Glutamatergic neuron (in vitro differentiated cells): Measurements from ENCODE around the gene AKNAD1. TPM values are rescaled to one million over a fixed set of nuclear protein-coding genes. Genes with fewer than 3 reads are reported as not detected.
A peak's percentile ranks its signal among the peaks of the same experiment; 100 is the strongest.

Experiments
- DNase-seq: peaks from one replicate; pipeline ENCODE4 v3.0.0; 2022
- H3K27ac Mint-ChIP-seq: one replicate; pipeline ENCODE4 v1.8.0; 2020; ENCODE audit warnings: mild to moderate bottlenecking, mixed read lengths, inconsistent platforms; ENCODE audit not compliant: unreplicated experiment
- H3K27me3 Mint-ChIP-seq: one replicate; pipeline ENCODE4 v1.8.0; 2020; ENCODE audit warnings: mild to moderate bottlenecking, moderate library complexity, mixed read lengths, inconsistent platforms; ENCODE audit not compliant: unreplicated experiment
- H3K36me3 Mint-ChIP-seq: one replicate; pipeline ENCODE4 v1.8.0; 2020; ENCODE audit warnings: mild to moderate bottlenecking, mixed read lengths, inconsistent platforms; ENCODE audit not compliant: unreplicated experiment
- H3K4me1 Mint-ChIP-seq: one replicate; pipeline ENCODE4 v1.8.0; 2020; ENCODE audit warnings: mild to moderate bottlenecking, low read depth, mixed read lengths, inconsistent platforms; ENCODE audit not compliant: unreplicated experiment
- H3K4me3 Mint-ChIP-seq: one replicate; pipeline ENCODE4 v1.8.0; 2020; ENCODE audit warnings: mild to moderate bottlenecking, mixed read lengths, inconsistent platforms; ENCODE audit not compliant: unreplicated experiment
- H3K9me3 Mint-ChIP-seq: one replicate; pipeline ENCODE4 v1.8.0; 2020; ENCODE audit warnings: mild to moderate bottlenecking, moderate library complexity, mixed read lengths, inconsistent platforms; ENCODE audit not compliant: unreplicated experiment
- total RNA-seq: library from RNA; stranded (reverse); fragmentation: NEBNext Ultra II Directional; extraction: Animal tissue kit (Norgen Biotek cat#: 25700); gene quantifications from one replicate; pipeline ENCODE4 v1.2.1, GENCODE V29; 2021; ENCODE audit not compliant: unreplicated experiment
- TF ChIP-seq, protein P1 (sequence below): fragments of 200-600 bp; sonication (generic); IDR thresholded peaks from one replicate; pipeline ENCODE4 v1.5.0; 2021; ENCODE audit not compliant: partially characterized antibody, unreplicated experiment

AKNAD1 gene
- total RNA-seq, 1 donor from 2014 or later: not detected

DNA sequence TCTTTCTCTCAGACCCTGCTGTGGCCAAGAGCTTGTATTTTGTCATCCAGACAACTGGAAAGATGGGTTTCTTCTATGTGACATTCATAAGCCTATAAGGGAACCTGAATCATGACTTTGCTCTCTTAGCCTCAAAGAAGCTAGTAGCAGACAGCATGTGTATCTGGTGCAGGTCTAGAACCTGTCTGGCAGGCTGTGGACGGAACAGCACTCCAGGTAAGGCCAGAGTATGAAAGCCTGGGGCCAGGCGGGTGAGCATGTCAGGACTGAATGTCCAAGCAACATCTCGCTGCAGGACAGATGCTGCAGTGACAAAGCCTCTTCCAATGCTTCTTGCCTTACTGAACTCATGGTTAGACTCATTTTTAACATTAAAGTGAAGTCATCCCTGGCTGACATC is 32.8 kb downstream of the AKNAD1 start:
- Mint-ChIP-seq H3K27ac (no peak overlapping the region), H3K4me3 (no peak overlapping the region), H3K4me1 (peaks cover 4% of the 10 kb centered on the region), H3K36me3 (no peaks in the 10 kb centered on the region), H3K9me3 (peaks cover 2% of the 10 kb centered on the region), H3K27me3 (peaks cover 2% of the 10 kb centered on the region)
- DNase-seq: no peak
- TF ChIP-seq, protein P1, sequence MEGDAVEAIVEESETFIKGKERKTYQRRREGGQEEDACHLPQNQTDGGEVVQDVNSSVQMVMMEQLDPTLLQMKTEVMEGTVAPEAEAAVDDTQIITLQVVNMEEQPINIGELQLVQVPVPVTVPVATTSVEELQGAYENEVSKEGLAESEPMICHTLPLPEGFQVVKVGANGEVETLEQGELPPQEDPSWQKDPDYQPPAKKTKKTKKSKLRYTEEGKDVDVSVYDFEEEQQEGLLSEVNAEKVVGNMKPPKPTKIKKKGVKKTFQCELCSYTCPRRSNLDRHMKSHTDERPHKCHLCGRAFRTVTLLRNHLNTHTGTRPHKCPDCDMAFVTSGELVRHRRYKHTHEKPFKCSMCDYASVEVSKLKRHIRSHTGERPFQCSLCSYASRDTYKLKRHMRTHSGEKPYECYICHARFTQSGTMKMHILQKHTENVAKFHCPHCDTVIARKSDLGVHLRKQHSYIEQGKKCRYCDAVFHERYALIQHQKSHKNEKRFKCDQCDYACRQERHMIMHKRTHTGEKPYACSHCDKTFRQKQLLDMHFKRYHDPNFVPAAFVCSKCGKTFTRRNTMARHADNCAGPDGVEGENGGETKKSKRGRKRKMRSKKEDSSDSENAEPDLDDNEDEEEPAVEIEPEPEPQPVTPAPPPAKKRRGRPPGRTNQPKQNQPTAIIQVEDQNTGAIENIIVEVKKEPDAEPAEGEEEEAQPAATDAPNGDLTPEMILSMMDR: no peak

DNA sequence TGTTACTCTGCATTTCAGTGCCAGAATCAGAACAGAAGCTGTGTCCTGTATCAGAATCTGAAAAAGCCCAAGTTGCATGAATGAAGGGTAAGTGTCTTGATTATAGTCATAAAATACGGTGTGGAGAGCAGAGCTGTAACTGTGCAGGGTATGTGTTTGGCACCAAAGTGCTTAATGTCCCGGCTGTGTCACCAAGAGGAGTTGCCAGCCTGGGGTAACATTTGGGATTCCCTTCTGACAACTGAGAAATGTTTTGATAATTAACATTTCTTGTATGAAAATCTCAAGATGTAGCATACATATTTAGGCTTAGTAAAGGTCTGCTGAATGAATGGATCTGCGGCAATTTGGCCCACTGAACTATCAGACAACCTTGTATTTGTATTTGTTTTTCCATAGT is 33.3 kb downstream of the AKNAD1 start:
- H3K4me3 Mint-ChIP-seq: no peak overlapping the region
- DNase-seq: no peak
- peaks cover 3% of the 10 kb centered on the region for H3K4me1 Mint-ChIP-seq
- no peak overlapping the region for H3K27ac Mint-ChIP-seq
- no peaks in the 10 kb centered on the region for H3K36me3 Mint-ChIP-seq
- TF ChIP-seq, protein P1: no peak
- peaks cover 2% of the 10 kb centered on the region for H3K9me3 Mint-ChIP-seq
- peaks cover 2% of the 10 kb centered on the region for H3K27me3 Mint-ChIP-seq

DNA sequence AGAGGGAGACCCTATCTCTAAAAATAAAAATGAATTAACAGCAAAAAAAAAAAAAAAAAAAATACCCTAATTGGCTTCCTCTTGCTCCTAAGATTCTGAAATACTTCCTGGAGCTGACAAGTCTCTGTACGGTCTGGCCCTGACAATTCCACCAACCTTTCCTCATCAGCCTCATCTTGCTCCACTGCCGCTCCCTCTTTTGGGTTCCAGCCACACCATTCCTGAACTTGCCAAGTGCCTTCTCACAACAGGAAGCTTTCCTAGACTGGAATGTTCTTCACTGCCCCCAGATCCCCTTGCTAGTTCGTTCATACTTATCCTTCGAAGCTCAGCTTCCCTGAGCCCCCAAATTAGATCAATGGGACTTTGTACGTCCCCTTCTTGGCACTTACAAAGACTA is 37.0 kb downstream of the AKNAD1 start:
- peaks cover 5% of the 10 kb centered on the region for H3K9me3 Mint-ChIP-seq
- peaks cover 15% of the 10 kb centered on the region for H3K4me1 Mint-ChIP-seq
- H3K4me3 Mint-ChIP-seq: no peak overlapping the region
- H3K27ac Mint-ChIP-seq: no peak overlapping the region
- H3K36me3 Mint-ChIP-seq: no peaks in the 10 kb centered on the region
- no peak for DNase-seq
- TF ChIP-seq, protein P1: no peak
- H3K27me3 Mint-ChIP-seq: peaks cover 2% of the 10 kb centered on the region

DNA sequence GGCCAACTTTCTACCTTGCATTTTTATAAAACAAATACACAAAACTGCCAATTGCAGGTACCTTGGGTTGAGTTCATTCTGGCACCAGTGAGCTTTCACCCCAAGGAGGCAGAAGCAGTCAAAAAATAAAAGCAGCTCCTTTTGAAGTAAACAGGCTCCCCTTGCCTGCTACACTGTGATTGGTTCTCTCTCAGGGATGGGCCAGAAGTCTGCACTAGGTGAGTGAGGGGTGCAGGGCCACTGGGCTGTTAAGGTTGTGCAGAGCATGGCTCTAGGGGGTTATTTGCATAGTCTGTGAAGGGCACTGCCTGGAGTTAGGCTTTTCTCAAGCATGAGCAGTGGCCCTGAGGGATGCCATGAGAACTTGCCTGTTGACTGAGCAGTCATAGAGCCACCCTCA is 39.1 kb downstream of the AKNAD1 start:
- peaks cover 2% of the 10 kb centered on the region for H3K27me3 Mint-ChIP-seq
- H3K4me1 Mint-ChIP-seq: peaks cover 15% of the 10 kb centered on the region
- TF ChIP-seq, protein P1: no peak
- no peak overlapping the region for H3K27ac Mint-ChIP-seq
- DNase-seq: no peak
- no peak overlapping the region for H3K4me3 Mint-ChIP-seq
- H3K36me3 Mint-ChIP-seq: no peaks in the 10 kb centered on the region
- peaks cover 5% of the 10 kb centered on the region for H3K9me3 Mint-ChIP-seq

DNA sequence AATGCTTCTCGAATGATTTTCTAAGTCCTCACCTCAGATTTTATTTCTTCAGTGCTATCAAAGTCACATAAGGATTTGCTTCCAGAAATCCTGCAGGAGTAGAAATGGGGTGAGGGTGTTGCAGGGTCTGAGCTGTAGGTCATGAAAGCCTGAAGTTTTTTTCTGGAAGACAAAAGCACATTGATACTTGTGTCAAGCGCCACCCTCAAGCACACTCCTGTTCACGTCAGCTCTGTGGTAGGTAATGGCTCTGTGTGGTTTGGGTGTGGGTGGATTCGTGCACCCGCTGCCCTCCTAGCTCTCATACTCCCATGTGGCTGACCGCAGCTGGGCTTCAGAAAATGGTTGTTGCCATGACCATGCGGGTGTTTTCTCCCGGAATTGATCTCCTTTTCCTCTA is 39.9 kb downstream of the AKNAD1 start:
- H3K27me3 Mint-ChIP-seq: no peaks in the 10 kb centered on the region
- no peak overlapping the region for H3K4me3 Mint-ChIP-seq
- DNase-seq: no peak
- TF ChIP-seq, protein P1: no peak
- H3K27ac Mint-ChIP-seq: peak overlapping the region; percentile 94
- H3K4me1 Mint-ChIP-seq: peaks cover 15% of the 10 kb centered on the region
- H3K9me3 Mint-ChIP-seq: peaks cover 5% of the 10 kb centered on the region
- H3K36me3 Mint-ChIP-seq: no peaks in the 10 kb centered on the region
